Measurements from ENCODE around the gene C2orf72. TPM values are rescaled to one million over a fixed set of nuclear protein-coding genes. Genes with fewer than 3 reads are reported as not detected.

C2orf72 gene
- total RNA-seq, 1 experiment from 2014 or later = 3.2 TPM

- ChIA-PET CTCF (no interaction called here), POLR2A (no interaction called here)
- no TSS peak for BruUV-seq (replicated peaks)
- no peak overlapping the region for H3K4me3 ChIP-seq (ENCODE audit: low read depth in 2 of 2, low read length in 2 of 2)
- DNase-seq (ENCODE audit: low read depth, low spot score) (no peak), ATAC-seq (no peak)
- intact Hi-C loops (cut with micrococcal nuclease; ENCODE audit: unreplicated experiment) = no loop called here
- H3K27me3 ChIP-seq (ENCODE audit: control insufficient read depth, insufficient read depth, low read length) = no peaks in the 10 kb centered on the region
- no peak overlapping the region for H3K27ac ChIP-seq (ENCODE audit: low read length)
- H3K36me3 ChIP-seq (ENCODE audit: control insufficient read depth, insufficient read depth, low read length) = no peaks in the 10 kb centered on the region
- TF ChIP-seq REST (IDR thresholded peaks at IDR 0.05; ENCODE audit: insufficient read depth in 1 of 2, low read depth in 2 of 2, low read length in 1 of 2) (no peak), CTCF (IDR thresholded peaks at IDR 0.05) (no peak), POLR2AphosphoS5 (IDR thresholded peaks at IDR 0.05; ENCODE audit: low read depth, low read length) (no peak)
- no peaks in the 10 kb centered on the region for H3K9me3 ChIP-seq (ENCODE audit: control insufficient read depth, insufficient read depth, low read depth, low read length)
- in situ Hi-C loops (cut with HindIII; ENCODE audit: low pct_unique_long_range_greater_than_20kb, low sequenced_read_pairs) = no loop called here
- H3K4me1 ChIP-seq (ENCODE audit: control insufficient read depth, insufficient read depth, low read length) = peaks cover 4% of the 10 kb centered on the region
These were observed 47.0 kb upstream of the C2orf72 start for GRCh38 chr2:230990131-230990898.

GRCh38 chr2:230990899-230991150, 46.5 kb upstream of the C2orf72 start:
- Histone ChIP-seq H3K27me3 (ENCODE audit: control insufficient read depth, insufficient read depth, low read length) (no peaks in the 10 kb centered on the region), H3K36me3 (ENCODE audit: control insufficient read depth, insufficient read depth, low read length) (no peaks in the 10 kb centered on the region), H3K4me1 (ENCODE audit: control insufficient read depth, insufficient read depth, low read length) (peaks cover 4% of the 10 kb centered on the region), H3K4me3 (ENCODE audit: low read depth in 2 of 2, low read length in 2 of 2) (no peak overlapping the region), H3K9me3 (ENCODE audit: control insufficient read depth, insufficient read depth, low read depth, low read length) (no peaks in the 10 kb centered on the region), H3K27ac (ENCODE audit: low read length) (no peak overlapping the region)
- CTCF ChIA-PET = no interaction called here
- DNase-seq (ENCODE audit: low read depth, low spot score) (no peak), ATAC-seq (no peak)
- intact Hi-C loops (cut with micrococcal nuclease; ENCODE audit: unreplicated experiment) (no loop called here), in situ Hi-C loops (cut with HindIII; ENCODE audit: low pct_unique_long_range_greater_than_20kb, low sequenced_read_pairs) (no loop called here)
- no TSS peak for BruUV-seq (replicated peaks)
- TF ChIP-seq SIN3A (IDR thresholded peaks at IDR 0.05; ENCODE audit: borderline replicate concordance, insufficient read depth, low read depth, low read length) (no peak), REST (IDR thresholded peaks at IDR 0.05; ENCODE audit: insufficient read depth in 1 of 2, low read depth in 2 of 2, low read length in 1 of 2) (no peak)
- POLR2A ChIA-PET = no interaction called here

All from Panc1 (cell line).